ENCODE results near the gene PCMT1.
"Not testable (repeated sequence)": the region's sequence is repeated elsewhere in the genome, so short reads cannot be mapped to it uniquely, and the experiment has no call there.

The PCMT1 gene

DNA sequence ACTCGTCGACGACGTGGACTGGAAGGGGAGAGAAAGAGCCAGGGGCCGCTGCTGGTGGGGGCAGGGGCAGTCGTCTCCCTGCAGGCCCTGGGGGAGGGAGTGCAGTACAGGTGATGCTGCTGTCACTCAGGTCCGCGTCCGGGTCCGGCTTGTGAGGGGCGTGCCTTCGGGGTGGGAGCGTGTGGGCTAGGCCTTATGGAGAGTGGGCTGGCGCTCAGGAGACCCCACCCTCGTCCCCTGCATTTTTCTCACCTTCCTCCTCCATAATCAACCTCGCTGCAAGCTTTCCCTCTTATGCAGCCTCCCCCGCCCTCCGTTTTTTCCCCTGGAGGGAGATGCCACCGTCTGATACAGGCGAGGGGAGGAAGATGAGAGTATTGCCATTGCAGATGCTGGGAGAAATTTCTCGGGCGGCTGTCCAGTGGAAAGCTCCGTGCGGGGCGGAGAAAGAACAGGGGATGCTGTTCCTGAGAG is 632 bp downstream of the PCMT1 start:
- no peak for TF ChIP-seq CTCF (IDR thresholded peaks at IDR 0.05; ENCODE audit: insufficient read depth, low read depth, low read length, missing control alignments)
- H3K4me3 ChIP-seq (ENCODE audit: low read length): peak overlapping the region; percentile 96
- DNase-seq (ENCODE audit: low read depth): peak; percentile 60

- no peak for DNase-seq (ENCODE audit: low read depth)
- H3K4me3 ChIP-seq (ENCODE audit: low read length): no peak overlapping the region
- no peak for TF ChIP-seq CTCF (IDR thresholded peaks at IDR 0.05; ENCODE audit: insufficient read depth, low read depth, low read length, missing control alignments)
Observed at GRCh38 chr6:149751239-149751638, 1.7 kb downstream of the PCMT1 start.

DNA sequence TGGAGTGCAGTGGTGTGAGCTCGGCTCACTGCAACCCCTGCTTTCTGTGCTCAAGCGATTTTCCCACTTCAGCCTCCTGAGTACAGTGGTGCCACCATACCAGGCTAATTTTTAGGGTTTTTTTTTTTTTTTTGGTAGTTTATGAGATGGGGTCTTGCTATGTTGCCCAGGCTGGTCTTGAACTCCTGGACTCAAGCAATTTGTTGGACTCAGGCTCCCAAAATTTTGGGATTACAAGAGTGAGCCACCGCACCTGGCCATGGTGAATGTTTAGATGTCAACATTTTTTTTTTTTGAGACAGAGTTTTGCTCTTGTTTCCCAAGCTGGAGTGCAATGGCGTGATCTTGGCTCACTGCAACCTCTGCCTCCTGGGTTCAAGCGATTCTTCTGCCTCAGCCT is 2.4 kb downstream of the PCMT1 start:
- not testable (repeated sequence) for H3K4me3 ChIP-seq (ENCODE audit: low read length); DNase-seq (ENCODE audit: low read depth)

- TF ChIP-seq CTCF (IDR thresholded peaks at IDR 0.05; ENCODE audit: insufficient read depth, low read depth, low read length, missing control alignments): no peak
- DNase-seq (ENCODE audit: low read depth): no peak
- H3K4me3 ChIP-seq (ENCODE audit: low read length): no peak overlapping the region
Observed at GRCh38 chr6:149752600-149753373, 3.2 kb downstream of the PCMT1 start.

DNA sequence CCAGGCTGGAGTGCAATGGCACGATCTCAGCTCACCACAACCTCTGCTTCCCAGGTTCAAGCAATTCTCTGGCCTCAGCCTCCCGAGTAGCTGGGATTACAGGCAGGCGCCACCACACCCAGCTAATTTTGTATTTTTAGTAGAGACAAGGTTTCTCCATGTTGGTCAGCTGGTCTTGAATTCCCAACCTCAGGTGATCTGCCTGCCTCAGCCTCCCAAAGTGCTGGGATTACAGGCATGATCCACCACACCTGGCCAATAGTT is 3.8 kb downstream of the PCMT1 start:
- not testable (repeated sequence) for H3K4me3 ChIP-seq (ENCODE audit: low read length); DNase-seq (ENCODE audit: low read depth)

DNA sequence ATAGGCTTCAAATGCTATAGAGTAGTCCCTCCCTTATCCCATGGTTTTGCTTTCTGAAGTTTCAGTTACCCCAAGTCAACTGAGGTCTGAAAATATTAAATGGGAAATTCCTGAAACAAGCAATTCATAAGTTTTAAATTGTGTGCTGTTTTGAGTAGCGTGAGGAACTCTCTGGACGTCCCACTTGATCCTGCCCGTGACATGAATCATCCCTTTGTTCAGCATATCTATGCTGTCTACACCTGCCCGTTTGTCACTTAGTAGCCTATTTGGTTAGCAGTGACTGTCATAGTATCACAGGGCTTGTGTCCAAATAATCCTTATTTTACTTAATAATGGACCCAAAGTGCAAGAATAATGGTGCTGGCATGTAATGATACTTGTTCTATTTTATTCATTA is 5.0 kb downstream of the PCMT1 start:
- no peak for TF ChIP-seq CTCF (IDR thresholded peaks at IDR 0.05; ENCODE audit: insufficient read depth, low read depth, low read length, missing control alignments)
- H3K4me3 ChIP-seq (ENCODE audit: low read length): no peak overlapping the region
- peak; percentile 60 for DNase-seq (ENCODE audit: low read depth)

DNA sequence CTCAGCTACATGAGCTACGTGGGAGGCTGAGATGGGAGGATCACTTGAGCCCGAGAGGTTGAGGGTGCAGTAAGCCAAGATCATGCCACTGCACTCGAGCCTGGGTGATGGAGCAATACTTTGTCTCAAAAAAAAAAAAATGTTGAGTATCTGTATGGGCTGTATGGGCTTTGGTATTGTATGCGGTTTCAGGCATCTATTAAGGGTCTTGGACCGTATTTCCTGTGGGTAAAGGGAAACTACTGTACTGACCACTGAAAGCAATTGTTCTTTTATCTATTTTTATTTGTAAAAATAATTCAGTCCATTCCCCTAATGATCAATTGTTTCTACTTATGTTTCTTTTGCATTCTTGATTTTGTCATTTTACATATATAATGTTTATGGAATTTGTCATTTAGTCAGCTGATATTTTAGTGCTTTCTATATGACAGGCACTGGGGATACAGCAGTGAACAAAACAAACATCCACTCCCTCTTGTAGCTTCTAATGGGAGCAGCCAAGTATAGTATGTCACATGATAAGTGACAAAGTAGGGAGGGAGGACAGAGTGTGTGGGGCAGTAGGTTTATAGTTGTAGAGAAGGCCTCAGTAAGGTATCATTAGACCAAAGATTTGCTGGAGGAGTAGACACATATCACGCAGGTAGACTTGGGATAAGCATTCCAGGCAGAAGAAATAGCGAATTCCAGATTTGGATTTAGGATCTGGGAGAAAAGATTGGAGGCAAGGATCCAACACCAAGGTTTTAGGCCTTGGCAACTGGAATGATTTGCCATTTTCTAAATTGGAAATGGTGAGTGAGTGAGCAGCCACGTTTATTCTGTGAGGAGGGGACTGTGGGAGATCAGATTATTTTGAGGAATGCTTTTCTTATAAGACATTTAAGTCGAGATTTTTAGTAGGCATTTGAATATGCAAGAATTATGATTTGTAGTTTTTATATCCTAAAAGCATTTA is 6.0 kb downstream of the PCMT1 start:
- no peak overlapping the region for H3K4me3 ChIP-seq (ENCODE audit: low read length)
- TF ChIP-seq CTCF (IDR thresholded peaks at IDR 0.05; ENCODE audit: insufficient read depth, low read depth, low read length, missing control alignments): no peak
- DNase-seq (ENCODE audit: low read depth): no peak

DNA sequence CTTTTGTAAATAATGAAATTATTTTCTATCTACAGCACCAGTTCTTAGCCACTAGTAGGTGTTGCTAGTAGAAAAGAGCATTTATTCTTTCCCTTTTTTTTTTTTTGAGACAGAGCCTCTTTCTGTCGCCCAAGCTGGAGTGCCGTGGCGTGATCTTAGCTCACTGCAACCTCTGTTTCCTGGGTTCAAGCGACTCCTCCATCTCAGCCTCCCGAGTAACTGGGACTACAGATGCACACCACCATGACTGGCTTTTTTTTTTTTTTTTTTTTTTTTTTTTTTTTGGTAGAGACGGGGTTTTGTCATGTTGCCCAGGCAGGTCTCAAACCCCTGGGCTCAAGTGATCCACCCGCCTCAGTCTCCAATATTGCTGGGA is 6.7 kb downstream of the PCMT1 start:
- no peak for DNase-seq (ENCODE audit: low read depth)
- no peak overlapping the region for H3K4me3 ChIP-seq (ENCODE audit: low read length)
- TF ChIP-seq CTCF (IDR thresholded peaks at IDR 0.05; ENCODE audit: insufficient read depth, low read depth, low read length, missing control alignments): no peak
